ENCODE measurements around the gene CTBP1. TPM values are rescaled to one million over a fixed set of nuclear protein-coding genes. Genes with fewer than 3 reads are reported as not detected.

The CTBP1 gene
- total RNA-seq, 1 experiment from 2014 or later, result 184 TPM

GRCh38 chr4:1242506-1243450 lies 6.2 kb downstream of the CTBP1 start:
- TF ChIP-seq, protein P1, sequence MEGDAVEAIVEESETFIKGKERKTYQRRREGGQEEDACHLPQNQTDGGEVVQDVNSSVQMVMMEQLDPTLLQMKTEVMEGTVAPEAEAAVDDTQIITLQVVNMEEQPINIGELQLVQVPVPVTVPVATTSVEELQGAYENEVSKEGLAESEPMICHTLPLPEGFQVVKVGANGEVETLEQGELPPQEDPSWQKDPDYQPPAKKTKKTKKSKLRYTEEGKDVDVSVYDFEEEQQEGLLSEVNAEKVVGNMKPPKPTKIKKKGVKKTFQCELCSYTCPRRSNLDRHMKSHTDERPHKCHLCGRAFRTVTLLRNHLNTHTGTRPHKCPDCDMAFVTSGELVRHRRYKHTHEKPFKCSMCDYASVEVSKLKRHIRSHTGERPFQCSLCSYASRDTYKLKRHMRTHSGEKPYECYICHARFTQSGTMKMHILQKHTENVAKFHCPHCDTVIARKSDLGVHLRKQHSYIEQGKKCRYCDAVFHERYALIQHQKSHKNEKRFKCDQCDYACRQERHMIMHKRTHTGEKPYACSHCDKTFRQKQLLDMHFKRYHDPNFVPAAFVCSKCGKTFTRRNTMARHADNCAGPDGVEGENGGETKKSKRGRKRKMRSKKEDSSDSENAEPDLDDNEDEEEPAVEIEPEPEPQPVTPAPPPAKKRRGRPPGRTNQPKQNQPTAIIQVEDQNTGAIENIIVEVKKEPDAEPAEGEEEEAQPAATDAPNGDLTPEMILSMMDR (IDR thresholded peaks at IDR 0.05; ENCODE audit: insufficient read depth in 1 of 2, low read depth in 1 of 2, low read length in 1 of 2, severe bottlenecking in 1 of 2, unreplicated experiment in 1 of 2), result no peak
- intact Hi-C loops (cut with micrococcal nuclease; ENCODE audit: unreplicated experiment), result no loop called here
- H3K4me1 ChIP-seq, result peaks cover 11% of the 10 kb centered on the region
- CTCF ChIA-PET, result interaction anchor here (0.6 to 1.1 kb wide), 2 partner anchors 53 to 112 kb away, joined by 3 to 4 read pairs; no protein-coding TSS in a partner anchor
- no peaks in the 10 kb centered on the region; the same call in 1 of the 2 replicates for H3K36me3 ChIP-seq (ENCODE audit: control insufficient read depth, insufficient read depth, low read length)
- Mint-ChIP-seq H3K4me3 (ENCODE audit: unreplicated experiment) (no peak overlapping the region), H3K9me3 (ENCODE audit: unreplicated experiment) (no peaks in the 10 kb centered on the region), H3K36me3 (ENCODE audit: insufficient read depth, unreplicated experiment) (peaks cover 69% of the 10 kb centered on the region), H3K27ac (ENCODE audit: unreplicated experiment) (no peak overlapping the region), H3K27me3 (ENCODE audit: insufficient read depth, unreplicated experiment) (no peaks in the 10 kb centered on the region), H3K4me1 (ENCODE audit: low read depth, unreplicated experiment) (peaks cover 7% of the 10 kb centered on the region)
- no peak overlapping the region for H3K4me3 ChIP-seq (ENCODE audit: low read depth, low read length)
- no peaks in the 10 kb centered on the region for H3K27me3 ChIP-seq (replicated peaks; ENCODE audit: control insufficient read depth, insufficient read depth, low read length)
- POLR2A ChIA-PET, result no interaction called here
- DNase-seq, result peak in 1 of 2 experiments; percentile 26
- no TSS peak for BruUV-seq (replicated peaks)
- H3K9me3 ChIP-seq, result no peaks in the 10 kb centered on the region

DNA sequence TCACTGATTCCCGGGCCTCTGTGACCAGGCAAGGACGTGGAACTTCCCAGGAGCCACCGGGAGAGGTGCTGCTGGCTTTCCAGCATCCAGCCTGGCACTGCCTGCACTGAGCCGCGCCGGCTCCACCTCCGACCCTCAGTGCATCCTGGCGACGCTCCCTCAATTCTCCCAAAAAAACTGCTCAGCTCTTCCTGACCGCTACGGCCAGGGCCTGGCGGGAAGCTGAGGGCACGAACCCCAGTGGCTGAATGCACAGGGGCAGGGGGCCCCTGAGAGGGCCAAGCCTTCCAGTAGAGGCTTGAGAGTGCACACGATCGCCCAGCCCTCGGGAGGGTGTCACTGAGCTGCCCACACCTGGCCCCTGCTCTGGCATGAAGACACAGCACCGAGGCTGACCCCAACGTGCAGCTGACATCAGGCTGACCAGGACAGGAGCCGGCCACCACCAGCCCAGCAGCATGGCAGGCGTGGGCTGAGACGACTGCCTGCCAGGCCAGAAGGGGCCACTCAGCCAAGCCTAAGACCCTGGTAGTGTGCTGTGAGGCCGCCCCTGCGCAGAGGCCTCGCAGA lies 6.9 kb downstream of the CTBP1 start:
- ChIA-PET CTCF (interaction anchor here (0.6 kb wide), 1 partner anchor 53 kb away, joined by 4 read pairs; no protein-coding TSS in a partner anchor), POLR2A (no interaction called here)
- Histone ChIP-seq H3K4me1 (peaks cover 8% of the 10 kb centered on the region), H3K27me3 (replicated peaks; ENCODE audit: control insufficient read depth, insufficient read depth, low read length) (no peaks in the 10 kb centered on the region), H3K9me3 (no peaks in the 10 kb centered on the region), H3K4me3 (ENCODE audit: low read depth, low read length) (no peak overlapping the region), H3K36me3 (ENCODE audit: control insufficient read depth, insufficient read depth, low read length) (no peaks in the 10 kb centered on the region; the same call in 1 of the 2 replicates)
- TF ChIP-seq, protein P1 (IDR thresholded peaks at IDR 0.05; ENCODE audit: insufficient read depth in 1 of 2, low read depth in 1 of 2, low read length in 1 of 2, severe bottlenecking in 1 of 2, unreplicated experiment in 1 of 2), result no peak
- H3K27me3 Mint-ChIP-seq (ENCODE audit: insufficient read depth, unreplicated experiment), result no peaks in the 10 kb centered on the region
- no peak overlapping the region for H3K27ac Mint-ChIP-seq (ENCODE audit: unreplicated experiment)
- intact Hi-C loops (cut with micrococcal nuclease; ENCODE audit: unreplicated experiment), result no loop called here
- H3K4me1 Mint-ChIP-seq (ENCODE audit: low read depth, unreplicated experiment), result peaks cover 7% of the 10 kb centered on the region
- peak in 1 of 2 experiments; percentile 18 for DNase-seq
- H3K36me3 Mint-ChIP-seq (ENCODE audit: insufficient read depth, unreplicated experiment), result peaks cover 69% of the 10 kb centered on the region
- H3K4me3 Mint-ChIP-seq (ENCODE audit: unreplicated experiment), result no peak overlapping the region
- no TSS peak for BruUV-seq (replicated peaks)
- no peaks in the 10 kb centered on the region for H3K9me3 Mint-ChIP-seq (ENCODE audit: unreplicated experiment)

DNA sequence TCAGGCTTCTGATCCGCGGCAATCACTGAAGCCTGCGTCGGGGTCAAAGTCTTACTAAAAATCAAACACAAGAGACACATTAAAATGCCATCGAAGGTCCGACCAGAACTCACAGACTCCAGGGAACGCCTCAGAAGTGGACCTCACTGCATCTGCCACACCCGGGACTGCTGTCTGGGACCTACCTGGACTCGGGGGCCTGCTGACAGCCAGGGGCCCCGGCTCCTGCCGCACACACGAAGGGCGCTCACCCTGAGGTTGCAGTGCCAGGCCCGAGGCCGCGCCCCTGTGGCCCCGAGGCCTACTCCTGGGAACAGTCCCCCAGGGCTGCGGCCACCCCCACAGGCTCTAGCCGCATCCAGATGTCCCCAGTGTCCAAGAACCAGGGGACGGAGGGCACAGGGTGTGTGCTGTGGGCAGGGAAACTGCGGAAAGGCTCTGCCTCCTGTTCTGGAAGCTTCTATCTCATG lies 7.4 kb downstream of the CTBP1 start:
- TF ChIP-seq, protein P1 (IDR thresholded peaks at IDR 0.05; ENCODE audit: insufficient read depth in 1 of 2, low read depth in 1 of 2, low read length in 1 of 2, severe bottlenecking in 1 of 2, unreplicated experiment in 1 of 2), result no peak
- Mint-ChIP-seq H3K4me3 (ENCODE audit: unreplicated experiment) (no peak overlapping the region), H3K9me3 (ENCODE audit: unreplicated experiment) (no peaks in the 10 kb centered on the region), H3K27ac (ENCODE audit: unreplicated experiment) (no peak overlapping the region), H3K27me3 (ENCODE audit: insufficient read depth, unreplicated experiment) (no peaks in the 10 kb centered on the region), H3K36me3 (ENCODE audit: insufficient read depth, unreplicated experiment) (peaks cover 69% of the 10 kb centered on the region), H3K4me1 (ENCODE audit: low read depth, unreplicated experiment) (peaks cover 7% of the 10 kb centered on the region)
- no peaks in the 10 kb centered on the region; the same call in 1 of the 2 replicates for H3K36me3 ChIP-seq (ENCODE audit: control insufficient read depth, insufficient read depth, low read length)
- H3K9me3 ChIP-seq, result no peaks in the 10 kb centered on the region
- H3K27me3 ChIP-seq (replicated peaks; ENCODE audit: control insufficient read depth, insufficient read depth, low read length), result no peaks in the 10 kb centered on the region
- intact Hi-C loops (cut with micrococcal nuclease; ENCODE audit: unreplicated experiment), result no loop called here
- peaks cover 3% of the 10 kb centered on the region for H3K4me1 ChIP-seq
- POLR2A ChIA-PET, result no interaction called here
- no peak for DNase-seq
- BruUV-seq (replicated peaks), result no TSS peak
- CTCF ChIA-PET, result no interaction called here
- no peak overlapping the region for H3K4me3 ChIP-seq (ENCODE audit: low read depth, low read length)

All from Caco-2 (cell line).